ENCODE results near the gene ARHGEF17. TPM values are rescaled to one million over a fixed set of nuclear protein-coding genes. Genes with fewer than 3 reads are reported as not detected.
A peak's percentile ranks its signal among the peaks of the same experiment; 100 is the strongest.

Gene ARHGEF17
- total RNA-seq, 4 donors from 2014 or later, result 54.0 to 125 (median 61.4) TPM

DNA sequence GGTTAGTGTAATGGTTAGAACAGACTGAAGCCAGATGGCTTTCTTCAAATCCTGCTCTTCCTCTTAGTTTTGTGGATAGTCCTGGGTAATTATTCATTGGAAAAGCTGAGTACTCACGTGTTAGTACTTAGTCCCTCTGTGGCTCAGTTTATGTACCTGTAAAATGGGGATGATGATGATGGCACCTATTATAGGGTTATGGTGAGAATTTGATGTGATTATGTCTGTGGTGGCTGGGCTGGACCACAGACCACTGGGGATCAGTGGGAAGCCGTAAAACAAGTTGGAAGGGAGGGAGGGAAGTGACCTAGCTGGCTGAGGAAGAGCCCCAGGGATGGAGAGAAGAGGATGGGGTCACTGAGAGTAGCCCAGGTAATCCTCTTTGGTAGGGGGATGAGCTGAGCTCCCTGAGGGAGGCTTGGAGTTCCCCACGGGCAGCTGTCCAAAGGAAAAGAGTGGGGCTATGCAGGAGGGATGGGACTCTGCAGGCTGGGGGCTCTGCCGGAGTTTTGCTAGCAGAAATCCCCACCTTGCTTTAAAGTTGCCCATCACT, 19.8 kb downstream of the ARHGEF17 start:
- Histone ChIP-seq H3K36me3 (no peaks in the 10 kb centered on the region), H3K9me3 (no peaks in the 10 kb centered on the region), H3K27ac (peak overlapping the region in 2 of 3 donors; percentile 23 to 99), H3K27me3 (no peaks in the 10 kb centered on the region), H3K4me3 (replicated peaks in 1 of 3) (no peak overlapping the region), H3K4me1 (peaks cover 57 to 87% of the 10 kb centered on the region in 2 donors)
- 86% methylated on average over 4 of the region's 4 CpGs for WGBS, 2 donors
- intact Hi-C loops (cut with DNase I), result no loop called here
- no peak for DNase-seq
- TF ChIP-seq, protein P1, sequence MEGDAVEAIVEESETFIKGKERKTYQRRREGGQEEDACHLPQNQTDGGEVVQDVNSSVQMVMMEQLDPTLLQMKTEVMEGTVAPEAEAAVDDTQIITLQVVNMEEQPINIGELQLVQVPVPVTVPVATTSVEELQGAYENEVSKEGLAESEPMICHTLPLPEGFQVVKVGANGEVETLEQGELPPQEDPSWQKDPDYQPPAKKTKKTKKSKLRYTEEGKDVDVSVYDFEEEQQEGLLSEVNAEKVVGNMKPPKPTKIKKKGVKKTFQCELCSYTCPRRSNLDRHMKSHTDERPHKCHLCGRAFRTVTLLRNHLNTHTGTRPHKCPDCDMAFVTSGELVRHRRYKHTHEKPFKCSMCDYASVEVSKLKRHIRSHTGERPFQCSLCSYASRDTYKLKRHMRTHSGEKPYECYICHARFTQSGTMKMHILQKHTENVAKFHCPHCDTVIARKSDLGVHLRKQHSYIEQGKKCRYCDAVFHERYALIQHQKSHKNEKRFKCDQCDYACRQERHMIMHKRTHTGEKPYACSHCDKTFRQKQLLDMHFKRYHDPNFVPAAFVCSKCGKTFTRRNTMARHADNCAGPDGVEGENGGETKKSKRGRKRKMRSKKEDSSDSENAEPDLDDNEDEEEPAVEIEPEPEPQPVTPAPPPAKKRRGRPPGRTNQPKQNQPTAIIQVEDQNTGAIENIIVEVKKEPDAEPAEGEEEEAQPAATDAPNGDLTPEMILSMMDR (IDR thresholded peaks at IDR 0.05), result no peak

DNA sequence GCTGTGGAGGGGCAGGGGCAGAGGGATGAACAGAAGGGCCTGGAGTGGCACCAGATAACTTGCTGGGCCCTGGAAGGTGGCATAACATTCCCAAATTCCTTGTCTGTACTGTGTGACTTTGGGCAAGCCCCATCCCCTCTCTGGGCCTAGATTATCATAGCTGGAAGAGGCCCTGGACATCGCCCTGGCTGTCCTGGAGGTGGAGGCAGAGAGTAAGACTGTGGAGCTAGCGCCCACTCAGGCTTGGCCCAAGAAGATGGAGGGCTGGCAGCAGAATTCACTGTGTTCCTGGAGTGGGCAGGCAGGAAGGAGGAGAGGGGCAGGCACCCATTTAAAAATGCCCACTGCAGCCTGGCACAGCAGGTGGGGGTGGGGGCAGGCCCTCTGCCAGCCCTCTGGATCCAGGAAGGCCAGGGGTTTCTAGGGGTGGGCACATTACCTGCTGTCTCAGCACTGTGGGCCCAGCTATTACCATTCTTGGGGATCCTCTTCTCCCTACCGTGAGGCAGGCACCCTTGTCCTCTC, 22.6 kb downstream of the ARHGEF17 start:
- H3K36me3 ChIP-seq, result no peaks in the 10 kb centered on the region
- TF ChIP-seq, protein P1 (IDR thresholded peaks at IDR 0.05), result peak in 5 of 6 experiments; percentile 18 to 58 (median 37)
- no peak for TF ChIP-seq POLR2A (IDR thresholded peaks at IDR 0.05)
- 54 to 59% methylated on average over 2 to 3 of the region's 3 CpGs for WGBS, 2 donors
- H3K4me1 ChIP-seq, result peaks cover 53 to 87% of the 10 kb centered on the region in 2 donors
- no peaks in the 10 kb centered on the region for H3K9me3 ChIP-seq
- H3K4me3 ChIP-seq (replicated peaks in 1 of 3), result no peak overlapping the region
- peak overlapping the region; percentile 54 to 84 (median 61) for H3K27ac ChIP-seq
- peak; percentile 72 for DNase-seq
- no peaks in the 10 kb centered on the region for H3K27me3 ChIP-seq
- intact Hi-C loops (cut with DNase I), result no loop called here

DNA sequence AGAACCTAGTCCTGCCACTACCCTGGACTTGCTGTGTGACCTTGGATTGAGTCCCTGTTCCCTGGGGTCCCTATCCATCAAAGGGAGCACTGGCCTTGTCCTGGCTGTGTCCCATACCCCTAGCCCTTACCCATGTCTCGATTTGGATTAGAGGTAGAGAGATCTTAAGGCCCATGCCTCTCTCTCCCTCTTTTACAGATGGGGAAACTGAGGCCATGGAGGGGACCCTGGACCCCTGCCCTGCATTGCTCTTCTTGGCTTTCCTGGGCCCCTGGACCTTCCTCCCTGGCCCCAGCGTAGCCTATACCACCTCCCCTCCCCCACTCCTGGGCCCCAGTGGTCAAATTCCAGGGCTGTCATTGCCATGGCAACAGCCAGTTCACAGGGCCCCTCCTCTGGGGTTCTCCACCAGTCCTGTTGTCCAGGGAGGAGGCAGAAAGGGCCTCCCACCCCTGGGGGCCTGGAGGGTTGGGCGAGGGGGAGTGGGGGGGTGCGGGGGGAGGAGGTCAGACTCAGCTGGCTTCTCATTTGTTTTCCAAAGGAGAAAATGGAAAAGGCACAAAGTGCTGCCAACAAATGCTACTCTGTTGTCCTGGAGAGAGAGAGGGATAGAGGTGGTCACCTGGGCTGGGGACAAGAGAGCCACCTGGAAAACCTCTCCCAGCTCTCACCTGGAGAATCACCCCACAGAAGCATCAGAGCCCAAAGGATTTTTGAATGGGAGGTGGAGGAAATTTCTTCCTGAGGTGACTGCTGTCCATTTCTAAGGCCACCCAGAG, 23.3 kb downstream of the ARHGEF17 start:
- intact Hi-C loops (cut with DNase I), result no loop called here
- Histone ChIP-seq H3K9me3 (no peaks in the 10 kb centered on the region), H3K27me3 (no peaks in the 10 kb centered on the region), H3K4me1 (peaks cover 53 to 81% of the 10 kb centered on the region in 2 donors), H3K4me3 (replicated peaks in 1 of 3) (no peak overlapping the region), H3K27ac (peak overlapping the region; percentile 54 to 84 (median 61)), H3K36me3 (no peaks in the 10 kb centered on the region)
- DNase-seq, result peak; percentile 66 to 75
- TF ChIP-seq POLR2A (IDR thresholded peaks at IDR 0.05), result no peak
- TF ChIP-seq, protein P1 (IDR thresholded peaks at IDR 0.05), result no peak
- WGBS, 2 donors, result 29 to 30% methylated on average over 2 to 4 of the region's 4 CpGs

DNA sequence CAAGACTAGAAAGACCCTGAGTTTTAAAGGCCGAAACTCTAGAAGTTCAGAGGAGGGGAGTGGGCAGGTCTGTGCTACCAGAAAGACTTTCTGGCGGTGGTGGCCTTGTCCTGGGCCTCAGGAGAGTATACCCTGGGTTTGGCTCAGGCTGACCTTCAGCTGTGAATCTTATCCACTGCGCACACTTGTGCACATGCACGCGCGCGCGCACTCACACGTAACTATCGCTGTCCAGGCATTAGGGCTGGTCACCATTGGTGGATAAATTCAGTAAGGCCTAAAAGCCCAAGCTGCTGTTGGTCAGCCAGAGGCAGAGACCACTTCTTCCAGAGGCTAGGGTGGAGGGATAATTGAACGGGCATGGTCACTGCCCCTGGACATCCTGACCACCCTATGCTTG, 25.1 kb downstream of the ARHGEF17 start:
- 85 to 92% methylated on average over 10 to 11 of the region's 11 CpGs for WGBS, 2 donors
- no peak for DNase-seq
- no peaks in the 10 kb centered on the region for H3K9me3 ChIP-seq
- H3K36me3 ChIP-seq, result no peaks in the 10 kb centered on the region
- no peaks in the 10 kb centered on the region for H3K27me3 ChIP-seq
- TF ChIP-seq, protein P1 (IDR thresholded peaks at IDR 0.05), result no peak
- TF ChIP-seq POLR2A (IDR thresholded peaks at IDR 0.05), result no peak
- H3K4me1 ChIP-seq, result peaks cover 49 to 64% of the 10 kb centered on the region in 2 donors
- H3K27ac ChIP-seq, result peak overlapping the region in 2 of 3 donors; percentile 42 to 81
- no peak overlapping the region for H3K4me3 ChIP-seq (replicated peaks in 1 of 3)
- intact Hi-C loops (cut with DNase I), result no loop called here

Measured in thyroid gland (tissue), 4 donors.